HG03039 (cell line): ENCODE data around the gene GTF3C4.

Experiments used
- ATAC-seq: cut with Tn5 transposase; IDR thresholded peaks from one replicate; pipeline ENCODE4 v1.9.1; 2021; ENCODE audit warnings: mild to moderate bottlenecking, moderate library complexity; ENCODE audit not compliant: unreplicated experiment

GTF3C4 gene

GRCh38 chr9:132729235-132729890 is 59.1 kb downstream of the GTF3C4 start:
- no peak for ATAC-seq

- ATAC-seq = no peak
Observed at GRCh38 chr9:132730054-132731033, 60.1 kb downstream of the GTF3C4 start.

GRCh38 chr9:132731230-132731629 is 61.0 kb downstream of the GTF3C4 start:
- ATAC-seq = no peak

GRCh38 chr9:132732326-132733259 is 62.3 kb downstream of the GTF3C4 start:
- no peak for ATAC-seq

- no peak for ATAC-seq
Observed at GRCh38 chr9:132733260-132733815, 63.1 kb downstream of the GTF3C4 start.

GRCh38 chr9:132739710-132740310 is 69.5 kb downstream of the GTF3C4 start:
- ATAC-seq = no peak

- no peak for ATAC-seq
Observed at GRCh38 chr9:132740526-132741309, 70.5 kb downstream of the GTF3C4 start.

GRCh38 chr9:132742821-132743311 is 72.6 kb downstream of the GTF3C4 start:
- no peak for ATAC-seq

- no peak for ATAC-seq
Observed at GRCh38 chr9:132743931-132744479, 73.7 kb downstream of the GTF3C4 start.
